ENCODE data around the gene ELAVL1.

GRCh38 chr19:7976461-7976860 is 29.0 kb downstream of the ELAVL1 start:
- TF ChIP-seq CTCF (IDR thresholded peaks at IDR 0.05) (no peak), EZH2 (IDR thresholded peaks at IDR 0.05) (no peak)

All from neural progenitor cell (in vitro differentiated cells).